BE2C (cell line): ENCODE data around the gene CFAP57.

Experiments
- DNase-seq: peaks from one replicate; pipeline ENCODE4 v3.0.0-alpha.2; 2020
- H3K27me3 ChIP-seq: fragments of 250-450 bp; sonication (Bioruptor Pico); 2 replicates; pipeline ENCODE4 v1.5.1; 2020; ENCODE audit warnings: mild to moderate bottlenecking
- H3K36me3 ChIP-seq: fragments of 250-450 bp; sonication (Bioruptor Pico); 2 replicates; pipeline ENCODE4 v1.5.1; 2020; ENCODE audit warnings: mild to moderate bottlenecking
- H3K4me1 ChIP-seq: fragments of 250-450 bp; sonication (Bioruptor Pico); 2 replicates; pipeline ENCODE4 v1.5.1; 2020
- H3K4me3 ChIP-seq: 2 replicates; pipeline ENCODE4 v1.5.1; 2011; ENCODE audit warnings: low read depth, low read length
- H3K9me3 ChIP-seq: fragments of 250-450 bp; sonication (Bioruptor Pico); 2 replicates; pipeline ENCODE4 v1.5.1; 2020
- TF ChIP-seq, protein P1 (sequence below): IDR thresholded peaks from 2 replicates; pipeline ENCODE4 v1.5.1; 2012; ENCODE audit warnings: mild to moderate bottlenecking, low read depth, low read length

Gene CFAP57

DNA sequence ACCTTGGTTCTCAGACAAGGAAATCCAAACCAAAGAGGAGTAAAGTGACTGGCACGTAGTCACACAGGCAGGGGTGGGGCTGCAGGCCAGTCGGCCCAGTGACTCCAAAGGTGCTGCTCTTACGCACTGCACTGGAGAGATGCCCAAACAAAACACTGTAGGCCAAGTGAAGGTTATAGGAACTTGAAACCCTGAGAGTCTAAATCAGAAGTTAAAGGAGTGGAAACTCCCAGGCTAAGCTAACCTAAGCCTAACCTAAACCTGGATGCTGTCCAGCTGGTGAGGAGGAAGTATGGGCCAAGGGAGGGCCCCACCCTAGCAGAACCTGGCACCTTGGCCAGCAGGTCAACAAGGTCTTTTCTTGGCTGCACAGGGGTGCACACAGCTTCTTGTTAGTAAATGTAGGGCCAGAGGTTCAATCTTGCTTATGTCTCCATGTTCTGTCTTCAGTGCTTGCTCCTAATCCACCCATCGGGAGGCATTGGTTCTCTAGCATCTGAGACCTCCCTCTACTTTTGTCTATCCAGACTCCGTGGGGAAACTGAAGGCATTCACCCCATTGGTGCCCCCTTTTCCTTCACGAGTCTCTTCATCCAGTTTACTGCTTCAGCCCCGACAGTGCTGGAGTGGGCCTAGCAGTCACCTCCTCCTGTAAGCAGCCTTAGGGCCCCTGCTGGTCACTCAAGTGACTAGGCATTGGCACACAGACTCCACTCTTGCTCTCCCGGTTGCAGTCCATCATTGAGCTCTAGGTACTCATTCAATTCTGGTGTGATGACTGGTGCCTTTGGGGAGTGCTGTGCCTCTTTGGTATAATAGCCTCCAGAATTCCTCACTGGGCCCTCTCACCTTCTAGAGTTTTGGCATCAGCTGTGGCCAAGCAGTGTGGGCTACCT is 84.8 kb downstream of the CFAP57 start:
- TF ChIP-seq, protein P1, sequence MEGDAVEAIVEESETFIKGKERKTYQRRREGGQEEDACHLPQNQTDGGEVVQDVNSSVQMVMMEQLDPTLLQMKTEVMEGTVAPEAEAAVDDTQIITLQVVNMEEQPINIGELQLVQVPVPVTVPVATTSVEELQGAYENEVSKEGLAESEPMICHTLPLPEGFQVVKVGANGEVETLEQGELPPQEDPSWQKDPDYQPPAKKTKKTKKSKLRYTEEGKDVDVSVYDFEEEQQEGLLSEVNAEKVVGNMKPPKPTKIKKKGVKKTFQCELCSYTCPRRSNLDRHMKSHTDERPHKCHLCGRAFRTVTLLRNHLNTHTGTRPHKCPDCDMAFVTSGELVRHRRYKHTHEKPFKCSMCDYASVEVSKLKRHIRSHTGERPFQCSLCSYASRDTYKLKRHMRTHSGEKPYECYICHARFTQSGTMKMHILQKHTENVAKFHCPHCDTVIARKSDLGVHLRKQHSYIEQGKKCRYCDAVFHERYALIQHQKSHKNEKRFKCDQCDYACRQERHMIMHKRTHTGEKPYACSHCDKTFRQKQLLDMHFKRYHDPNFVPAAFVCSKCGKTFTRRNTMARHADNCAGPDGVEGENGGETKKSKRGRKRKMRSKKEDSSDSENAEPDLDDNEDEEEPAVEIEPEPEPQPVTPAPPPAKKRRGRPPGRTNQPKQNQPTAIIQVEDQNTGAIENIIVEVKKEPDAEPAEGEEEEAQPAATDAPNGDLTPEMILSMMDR, result no peak
- H3K4me1 ChIP-seq, result no peaks in the 10 kb centered on the region
- no peaks in the 10 kb centered on the region for H3K27me3 ChIP-seq
- no peak overlapping the region for H3K4me3 ChIP-seq
- no peaks in the 10 kb centered on the region for H3K36me3 ChIP-seq
- no peaks in the 10 kb centered on the region for H3K9me3 ChIP-seq
- DNase-seq, result no peak

- Histone ChIP-seq H3K4me3 (no peak overlapping the region), H3K9me3 (no peaks in the 10 kb centered on the region), H3K27me3 (no peaks in the 10 kb centered on the region), H3K4me1 (no peaks in the 10 kb centered on the region), H3K36me3 (no peaks in the 10 kb centered on the region)
- no peak for DNase-seq
- TF ChIP-seq, protein P1, result no peak
These were observed 86.2 kb downstream of the CFAP57 start for GRCh38 chr1:43258370-43258769.

GRCh38 chr1:43265431-43265830 is 93.3 kb downstream of the CFAP57 start:
- H3K4me3 ChIP-seq, result no peak overlapping the region
- H3K36me3 ChIP-seq, result no peaks in the 10 kb centered on the region
- DNase-seq, result no peak
- TF ChIP-seq, protein P1, result no peak
- H3K27me3 ChIP-seq, result no peaks in the 10 kb centered on the region
- no peaks in the 10 kb centered on the region for H3K9me3 ChIP-seq
- no peaks in the 10 kb centered on the region for H3K4me1 ChIP-seq

GRCh38 chr1:43266881-43267280 is 94.8 kb downstream of the CFAP57 start:
- Histone ChIP-seq H3K4me3 (no peak overlapping the region), H3K9me3 (no peaks in the 10 kb centered on the region), H3K4me1 (no peaks in the 10 kb centered on the region), H3K36me3 (no peaks in the 10 kb centered on the region), H3K27me3 (no peaks in the 10 kb centered on the region)
- no peak for DNase-seq
- TF ChIP-seq, protein P1, result no peak

DNA sequence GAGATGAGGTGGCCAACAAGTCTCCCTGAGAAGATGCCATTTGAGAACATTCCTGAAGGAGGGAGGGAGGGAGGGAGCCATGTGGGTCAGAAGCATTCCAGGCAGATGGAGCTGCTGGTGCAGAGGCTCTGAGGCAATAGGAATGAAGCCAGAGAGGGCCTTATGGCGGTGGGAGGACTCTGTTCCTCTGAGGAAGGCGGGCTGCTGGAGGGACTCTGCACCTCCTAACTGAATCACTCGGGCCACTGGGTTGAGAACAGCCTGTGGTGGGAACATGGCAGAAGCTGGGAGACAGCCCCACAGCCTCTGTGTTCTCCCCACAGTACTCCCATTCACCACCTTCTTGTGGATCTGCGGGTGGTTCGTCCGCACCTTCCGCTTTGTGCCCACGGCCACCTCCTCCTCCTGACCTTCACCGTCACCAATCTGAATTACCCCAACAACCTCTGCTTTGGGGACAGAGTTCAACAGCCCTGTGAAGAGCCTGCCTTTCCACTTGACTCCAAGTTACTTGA is 95.2 kb downstream of the CFAP57 start:
- no peaks in the 10 kb centered on the region for H3K27me3 ChIP-seq
- no peaks in the 10 kb centered on the region for H3K4me1 ChIP-seq
- no peaks in the 10 kb centered on the region for H3K9me3 ChIP-seq
- no peaks in the 10 kb centered on the region for H3K36me3 ChIP-seq
- DNase-seq, result no peak
- TF ChIP-seq, protein P1, result no peak
- no peak overlapping the region for H3K4me3 ChIP-seq

- TF ChIP-seq, protein P1, result no peak
- DNase-seq, result no peak
- H3K9me3 ChIP-seq, result no peaks in the 10 kb centered on the region
- H3K4me3 ChIP-seq, result no peak overlapping the region
- H3K27me3 ChIP-seq, result no peaks in the 10 kb centered on the region
- H3K4me1 ChIP-seq, result no peaks in the 10 kb centered on the region
- H3K36me3 ChIP-seq, result no peaks in the 10 kb centered on the region
These were observed 95.8 kb downstream of the CFAP57 start for GRCh38 chr1:43267818-43268425.
